H1 (cell line): ENCODE results near the gene HLA-DPA1. TPM values are rescaled to one million over a fixed set of nuclear protein-coding genes. Genes with fewer than 3 reads are reported as not detected.

Experiments used
- JUND ChIP-seq: IDR thresholded peaks from 2 replicates; pipeline ENCODE4 v1.6.1; 2011; ENCODE audit warnings: mild to moderate bottlenecking, improper control_type of control experiment, low read length
- SIRT6 ChIP-seq: IDR thresholded peaks from one replicate; pipeline ENCODE4 v1.7.1; 2012; ENCODE audit warnings: low read length, inconsistent platforms
- SP2 ChIP-seq: IDR thresholded peaks from 2 replicates; pipeline ENCODE4 v1.6.1; 2012; ENCODE audit warnings: mild to moderate bottlenecking, low read length, inconsistent platforms
- polyA plus RNA-seq, 7 experiments: library from polyadenylated mRNA; depleted of rRNA in 3 of 7; stranded (reverse) in 5 of 7; unstranded in 2 of 7; fragments of >200 nt in 5 of 7; fragments of 200-250 nt in 2 of 7; gene quantifications; 1 replicate in 5 of 7; 2 replicates in 1 of 7; 4 replicates in 1 of 7; pipeline versions ENCODE4 v1.2.1 to v1.2.3, GENCODE V29; 2011 to 2013; ENCODE audit warnings: missing spikeins in 2 of 7, mixed read lengths in 2 of 7
- total RNA-seq: library from RNA; stranded (reverse); fragmentation: NEBNext Ultra II Directional; extraction: Animal tissue kit (Norgen Biotek cat#: 25700); gene quantifications from 2 replicates; pipeline ENCODE4 v1.2.1, GENCODE V29; 2021

The HLA-DPA1 gene
- total and polyA plus RNA-seq, 2 of the 8 experiments (the other 6 are each of a cell fraction or from before 2014, with no cell fraction given), result 6.2 to 13.1 TPM

DNA sequence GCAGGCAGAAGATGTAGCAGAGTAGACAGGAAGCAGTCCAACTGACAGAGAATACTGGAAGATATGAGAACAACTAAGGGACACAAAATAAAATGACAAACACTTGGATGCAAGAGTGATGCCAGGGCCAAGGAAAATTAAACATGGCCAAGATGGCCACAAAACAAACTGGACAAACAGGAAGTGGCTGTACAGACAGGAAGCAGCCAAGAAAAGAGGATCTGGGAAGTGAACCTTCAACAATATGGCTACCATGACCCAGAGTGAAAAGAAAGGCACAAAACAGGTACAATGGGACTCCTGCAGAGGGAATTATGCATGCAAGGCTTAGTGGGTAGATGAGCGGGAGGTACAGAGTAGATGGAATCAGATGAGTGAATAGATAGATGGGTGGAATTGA is 31.4 kb upstream of the HLA-DPA1 start (continued):
- TF ChIP-seq SIRT6 (no peak), SP2 (no peak), JUND (no peak)
